ENCODE measurements around the gene CUBN.
A peak's percentile ranks its signal among the peaks of the same experiment; 100 is the strongest.
"Not testable (repeated sequence)": the region's sequence is repeated elsewhere in the genome, so short reads cannot be mapped to it uniquely, and the experiment has no call there.

Gene CUBN

DNA sequence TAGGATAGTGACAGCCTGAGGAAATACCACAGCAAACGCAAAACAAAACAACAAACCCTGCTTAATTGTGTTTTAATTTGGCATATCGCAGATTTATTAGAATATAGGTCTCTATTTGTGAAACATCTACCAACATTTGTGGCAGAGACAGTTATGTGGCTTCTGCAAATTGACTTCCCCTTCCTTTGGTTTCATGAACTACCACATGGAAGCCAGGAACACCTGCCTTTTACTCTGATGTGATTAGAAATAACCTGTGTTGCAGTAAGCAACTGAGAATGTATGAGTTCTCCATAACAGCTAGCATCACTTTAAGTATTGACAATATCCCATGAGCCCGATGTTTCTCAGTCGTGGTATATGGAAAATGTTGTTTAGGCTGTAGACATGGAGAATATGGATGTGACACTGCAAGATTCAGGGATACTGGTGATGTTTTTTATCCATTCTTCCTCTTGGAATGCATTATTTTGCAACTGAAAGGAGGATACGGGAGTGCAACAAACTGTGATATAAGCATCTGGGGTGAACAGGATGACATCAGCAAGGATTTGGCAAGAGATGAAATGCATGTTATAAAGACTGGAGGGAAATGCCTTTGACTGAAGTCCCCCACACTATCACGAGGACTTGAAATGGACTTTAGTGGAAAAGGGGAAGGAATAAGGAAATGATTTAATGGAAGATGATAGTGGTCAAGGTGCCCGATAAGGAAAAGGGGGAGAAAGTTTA is 95.9 kb downstream of the CUBN start:
- no peak for FAIRE-seq

DNA sequence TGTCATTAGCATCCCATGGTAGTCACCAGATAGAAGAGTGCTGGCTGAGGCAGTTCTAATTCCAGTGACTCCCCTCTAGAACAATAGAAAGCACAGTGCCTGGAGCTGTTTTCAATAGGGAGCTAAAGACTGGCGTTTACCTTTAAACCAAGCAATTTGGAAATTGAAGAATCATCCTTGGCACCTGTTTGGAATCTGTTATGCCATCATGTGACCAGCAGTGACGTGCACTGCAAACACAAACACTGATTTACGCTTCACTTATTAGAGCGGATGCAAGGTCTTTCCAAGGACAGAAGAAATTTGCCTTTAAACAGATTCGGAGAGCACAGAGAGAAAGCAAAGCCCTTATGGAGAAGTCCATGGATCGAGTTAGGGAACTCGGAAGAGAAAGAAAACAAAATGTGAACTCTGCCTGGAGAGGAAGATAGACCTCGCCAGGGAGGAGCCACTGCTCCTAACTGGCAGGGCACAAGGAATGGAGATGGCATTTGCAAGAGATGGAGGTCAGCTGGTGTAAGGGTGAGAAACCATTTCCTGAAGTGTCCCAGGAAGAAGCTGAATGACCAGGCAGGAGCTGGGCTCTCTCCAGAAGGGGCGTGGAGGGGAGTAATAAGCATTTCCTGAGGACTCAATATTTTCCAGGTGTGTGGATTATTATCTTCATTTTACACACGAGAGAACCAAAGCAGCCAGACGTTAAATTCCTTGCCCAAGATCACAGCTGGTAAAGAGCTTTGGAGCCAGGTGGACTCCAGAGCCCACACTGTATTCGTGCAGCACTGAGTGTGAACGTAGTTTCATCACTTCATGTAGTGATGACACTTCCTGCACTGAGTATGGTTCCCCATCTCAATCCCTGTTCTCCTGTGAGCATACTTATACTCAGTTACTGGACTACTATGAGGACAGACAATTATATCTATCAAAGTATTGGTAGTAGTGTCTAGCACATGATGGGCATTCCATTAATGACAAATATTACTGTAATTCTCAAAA is 97.7 kb downstream of the CUBN start:
- FAIRE-seq, result no peak

DNA sequence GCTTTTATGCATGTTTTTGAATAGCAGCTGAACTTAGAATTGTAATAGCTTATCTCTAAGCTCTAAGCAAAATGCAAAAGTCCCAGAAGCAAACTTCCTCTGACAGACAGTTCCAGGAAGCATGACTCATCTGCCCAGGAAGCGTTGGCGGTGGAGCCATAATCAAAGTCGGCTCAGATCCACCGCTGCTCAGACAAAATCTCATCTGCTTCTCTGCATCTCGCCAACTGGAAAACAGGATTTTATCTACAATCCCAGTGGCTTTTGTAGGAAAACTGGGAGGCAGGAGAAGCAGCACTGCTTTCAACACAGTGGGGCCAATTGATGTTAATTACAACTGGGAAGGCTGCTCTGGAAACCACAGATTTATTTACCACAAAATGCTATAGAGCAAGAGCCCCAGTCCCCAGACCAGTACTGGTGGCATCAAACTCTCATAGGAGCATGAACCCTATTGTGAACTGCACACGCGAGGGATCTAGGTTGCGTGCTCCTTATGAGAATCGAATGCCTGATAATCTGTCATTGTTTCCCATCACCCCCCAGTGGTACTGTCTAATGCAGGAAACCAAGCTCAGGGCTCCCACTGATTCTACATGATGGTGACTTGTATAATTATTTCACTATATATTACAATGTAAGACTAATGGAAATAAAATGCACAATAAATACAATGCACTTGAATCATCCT is 99.9 kb downstream of the CUBN start:
- peak; percentile 97 for FAIRE-seq

DNA sequence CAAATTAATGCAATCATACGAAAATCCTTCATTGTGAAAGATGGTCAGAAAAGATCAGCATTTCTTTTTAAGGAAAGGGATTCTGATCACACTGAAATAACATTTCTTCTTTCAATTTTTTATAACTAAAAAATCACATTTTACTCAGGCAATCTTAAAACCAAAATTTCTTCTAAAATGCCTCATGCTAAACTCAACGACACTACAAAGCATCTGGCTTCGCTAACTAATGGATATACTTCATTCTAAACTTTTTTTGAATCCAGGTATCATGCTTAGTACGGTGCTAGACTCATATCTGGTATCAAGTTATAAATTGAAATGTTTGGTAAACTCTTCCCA is 100.4 kb downstream of the CUBN start:
- FAIRE-seq, result no peak

DNA sequence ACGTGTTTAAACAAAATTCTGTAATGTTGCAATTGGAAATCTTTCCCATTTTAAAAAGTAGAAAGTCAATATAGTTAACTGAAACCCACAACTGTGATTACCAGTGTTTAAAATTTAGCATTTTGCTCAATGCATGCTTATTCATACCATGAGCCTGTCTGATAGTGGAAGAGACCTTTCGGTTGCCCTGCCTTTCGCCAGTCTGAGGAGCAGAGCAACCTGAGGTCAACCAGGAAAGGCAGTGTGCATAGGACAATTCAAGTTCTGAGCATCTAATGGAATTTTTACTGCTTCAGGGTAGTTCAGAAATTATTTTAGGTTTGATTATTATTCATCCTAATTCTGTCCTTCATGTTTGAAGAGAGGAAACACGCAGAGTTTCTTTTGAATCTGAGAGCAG is 100.8 kb downstream of the CUBN start:
- no peak for FAIRE-seq

DNA sequence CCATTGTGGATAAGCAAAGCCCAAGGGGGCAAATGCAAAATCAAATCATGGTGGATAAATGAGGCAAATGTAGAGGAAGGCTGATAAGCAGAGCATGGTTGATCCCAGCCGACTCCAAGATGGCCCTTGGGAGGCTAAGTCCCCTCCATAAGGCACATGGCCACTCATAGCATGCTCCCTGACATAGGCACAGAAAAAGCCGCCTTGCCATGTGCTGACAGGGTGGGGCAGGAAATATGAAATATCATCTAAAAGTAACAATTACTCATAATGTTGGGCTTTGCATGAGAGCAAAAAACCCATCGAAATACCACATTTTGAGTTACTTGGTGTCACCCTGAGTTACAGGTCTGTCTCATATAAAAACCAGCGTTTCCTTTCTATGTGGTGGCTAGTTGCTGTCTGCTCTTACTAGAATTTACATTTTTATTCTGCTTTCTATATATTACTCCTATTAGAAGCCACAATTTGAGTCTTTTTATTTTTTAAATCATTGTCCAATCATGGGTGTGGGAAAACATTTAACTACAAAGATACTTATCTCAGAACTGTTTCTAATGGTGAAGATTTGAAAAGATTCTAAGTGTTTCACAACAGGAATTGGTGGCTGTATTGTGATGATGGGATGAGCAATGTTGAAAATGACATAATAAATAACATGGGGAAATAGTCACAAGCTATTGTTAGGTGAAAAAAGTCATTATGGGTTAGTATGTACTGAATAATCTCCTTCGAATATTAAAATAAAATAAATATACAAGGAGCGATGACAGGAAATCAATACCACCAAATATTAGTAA is 102.7 kb downstream of the CUBN start:
- FAIRE-seq, result peak; percentile 66

DNA sequence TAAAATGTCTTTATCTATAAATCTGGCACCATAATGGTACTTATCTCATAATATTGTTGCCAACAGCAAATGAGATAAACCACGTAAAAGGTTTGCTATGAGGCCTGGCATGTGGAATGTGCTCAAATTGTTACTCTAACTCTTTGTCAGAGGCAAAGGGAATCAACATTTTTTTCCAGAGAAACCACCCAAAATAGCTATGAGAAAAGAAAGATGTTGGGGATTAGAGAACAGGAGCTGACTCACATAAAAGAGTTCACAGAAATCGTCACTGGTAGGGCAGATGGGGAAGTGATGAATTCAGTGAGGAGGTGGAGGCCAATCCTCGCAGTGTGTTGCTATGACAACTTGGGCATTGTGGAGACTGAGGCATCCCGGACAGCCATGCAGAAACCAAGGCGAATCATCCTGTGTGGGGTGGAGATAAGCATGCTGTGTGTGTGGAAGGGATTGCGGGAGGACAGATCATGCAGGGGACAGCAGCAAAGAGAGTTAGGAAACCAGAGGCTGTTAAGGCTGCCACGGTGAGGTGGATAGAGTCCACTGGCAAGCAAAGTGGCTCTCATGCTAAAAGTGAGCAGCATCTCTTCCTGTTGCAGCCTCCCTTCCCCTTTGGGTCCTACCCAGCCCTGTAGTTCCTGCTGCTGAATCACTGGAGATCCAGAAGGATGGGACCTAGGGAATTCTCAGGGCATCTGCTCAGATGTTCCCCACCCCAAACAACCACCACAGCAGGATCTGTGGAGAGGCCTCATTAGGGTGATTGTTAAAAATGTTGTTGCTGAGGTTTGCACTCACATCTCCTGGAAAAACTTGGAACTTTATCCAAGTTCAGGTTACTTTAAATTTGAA is 103.9 kb downstream of the CUBN start:
- FAIRE-seq, result peak; percentile 99

DNA sequence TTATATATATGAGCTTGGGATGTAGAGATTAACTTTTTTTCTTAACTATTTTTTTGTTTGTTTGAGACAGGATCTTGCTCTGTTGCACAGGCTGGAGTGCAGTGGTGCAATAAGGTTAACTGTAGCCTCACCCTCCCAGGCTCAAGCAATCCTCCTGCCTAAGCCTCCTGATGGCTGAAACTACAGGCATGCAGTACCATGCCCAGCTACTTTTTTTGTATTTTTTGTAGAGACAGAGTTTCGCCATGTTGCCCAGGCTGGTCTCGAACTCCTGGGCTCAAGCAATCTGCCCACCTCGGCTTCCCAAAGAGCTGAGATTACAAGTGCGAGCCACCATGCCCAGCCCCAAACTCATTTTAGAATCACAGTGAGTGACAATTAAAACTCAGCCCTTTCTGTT is 105.2 kb downstream of the CUBN start:
- no peak for FAIRE-seq

DNA sequence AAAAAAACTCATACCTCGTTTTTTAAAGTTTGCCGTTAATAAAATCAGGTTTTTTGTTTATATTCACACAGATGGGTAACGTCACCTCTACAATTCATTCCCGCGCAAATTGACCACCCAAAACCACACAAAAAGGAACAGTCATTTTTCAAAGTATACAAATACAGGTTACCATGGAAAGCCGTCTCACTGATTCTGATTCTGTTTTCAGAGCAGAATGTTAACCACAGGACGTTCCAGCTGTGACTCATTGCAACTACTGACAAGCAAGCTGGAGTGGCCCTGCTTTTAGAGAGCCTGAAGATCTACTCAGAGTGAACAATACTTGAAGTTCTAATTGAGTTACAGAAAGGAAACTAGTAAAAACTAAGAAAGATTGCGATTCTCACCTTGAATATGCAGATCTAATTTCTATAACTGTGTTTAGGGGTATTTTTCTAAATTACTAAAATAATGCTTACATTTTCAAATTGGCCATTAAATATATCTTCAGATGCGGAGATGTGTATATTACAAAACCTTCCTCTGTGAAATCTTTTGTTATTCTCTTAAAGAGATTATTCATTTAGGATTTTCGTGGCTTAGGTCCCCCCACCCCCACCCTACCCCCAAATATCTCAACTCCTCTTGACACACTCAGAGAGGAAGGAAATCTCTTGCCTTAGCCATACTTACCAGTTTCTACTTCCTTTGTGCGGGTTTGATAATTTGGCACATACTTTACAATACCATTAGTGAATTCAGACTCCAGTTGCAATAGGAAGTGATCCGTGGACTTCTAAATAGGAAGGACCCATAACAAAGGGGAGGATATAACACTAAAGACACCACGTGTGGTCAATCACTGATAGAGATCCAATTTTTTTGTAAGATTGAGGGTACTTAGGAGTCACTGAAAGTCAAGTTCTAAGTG is 106.0 kb downstream of the CUBN start:
- peak; percentile 98 for FAIRE-seq

DNA sequence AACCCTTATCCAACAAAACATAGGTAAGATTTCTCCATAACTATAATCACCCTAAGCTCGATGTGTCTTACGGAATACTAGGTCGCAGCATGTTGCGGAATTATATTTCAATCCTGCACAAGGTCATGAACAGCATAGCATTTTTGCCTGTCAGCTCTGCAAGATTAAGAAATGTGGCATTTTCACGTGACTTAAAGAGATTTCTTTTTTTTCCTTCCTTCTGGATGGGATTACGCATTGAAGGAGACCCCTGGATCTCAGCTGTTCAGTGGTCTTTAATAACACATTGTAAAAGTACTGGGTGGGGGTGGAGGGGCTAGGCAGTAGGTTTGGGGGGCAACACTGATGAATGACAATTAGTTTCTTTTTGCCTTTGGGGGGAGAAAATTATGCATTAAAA is 106.7 kb downstream of the CUBN start:
- peak; percentile 94 for FAIRE-seq

DNA sequence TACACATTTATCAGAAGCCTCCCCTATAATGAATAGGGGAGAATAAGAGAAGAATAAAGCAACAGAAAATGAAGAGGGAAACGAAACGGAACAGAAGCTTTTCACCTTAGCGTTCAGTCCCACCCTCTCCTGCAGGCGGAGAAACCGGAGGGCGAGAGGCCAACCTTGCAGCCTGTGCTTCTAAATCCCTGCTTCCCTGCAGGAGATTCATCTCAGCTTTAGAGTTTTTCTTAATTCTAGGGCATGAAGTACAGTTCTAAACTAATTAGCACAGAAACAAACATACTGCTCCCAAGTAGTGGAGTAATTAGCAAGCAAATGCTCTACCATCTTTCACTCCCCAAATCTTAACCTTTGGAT is 107.2 kb downstream of the CUBN start:
- FAIRE-seq, result no peak

DNA sequence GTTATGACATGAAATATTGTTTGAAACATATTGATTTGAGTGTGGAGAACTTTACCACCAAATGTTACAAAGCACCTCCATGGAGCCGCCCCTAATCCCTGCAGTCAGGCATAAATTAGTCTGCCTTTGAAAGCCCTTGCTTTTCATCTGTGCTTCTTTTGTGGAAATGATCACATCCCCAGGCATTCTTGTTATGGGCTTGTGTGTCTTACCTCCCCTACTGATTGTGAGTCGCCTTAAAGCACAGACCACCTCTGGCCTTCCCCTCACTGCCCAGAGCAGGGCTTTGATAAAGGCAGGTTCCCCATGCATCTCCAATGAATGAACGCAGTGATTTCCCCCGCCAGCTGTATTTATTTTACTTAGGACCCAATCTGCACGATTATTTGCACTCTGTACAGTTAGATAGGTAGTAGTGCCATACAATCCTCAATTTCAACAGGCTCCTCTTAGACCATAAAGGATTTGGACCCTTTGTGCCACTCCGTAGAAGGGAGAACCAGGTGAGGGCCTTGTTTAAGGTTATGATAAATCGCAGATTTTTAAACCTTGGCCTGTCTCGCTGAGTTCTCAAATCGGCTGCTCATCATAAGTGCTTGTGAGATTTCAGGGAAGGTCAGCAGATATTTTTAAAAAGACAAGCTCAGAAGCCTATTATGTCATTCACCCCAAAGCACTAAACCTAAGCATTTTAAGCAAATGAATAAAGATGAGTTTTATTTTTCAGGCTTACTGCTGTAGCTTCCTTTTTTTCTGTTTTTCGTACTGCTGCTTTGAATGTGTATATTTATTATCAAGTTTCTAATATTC is 107.8 kb downstream of the CUBN start:
- FAIRE-seq, result peak; percentile 94

DNA sequence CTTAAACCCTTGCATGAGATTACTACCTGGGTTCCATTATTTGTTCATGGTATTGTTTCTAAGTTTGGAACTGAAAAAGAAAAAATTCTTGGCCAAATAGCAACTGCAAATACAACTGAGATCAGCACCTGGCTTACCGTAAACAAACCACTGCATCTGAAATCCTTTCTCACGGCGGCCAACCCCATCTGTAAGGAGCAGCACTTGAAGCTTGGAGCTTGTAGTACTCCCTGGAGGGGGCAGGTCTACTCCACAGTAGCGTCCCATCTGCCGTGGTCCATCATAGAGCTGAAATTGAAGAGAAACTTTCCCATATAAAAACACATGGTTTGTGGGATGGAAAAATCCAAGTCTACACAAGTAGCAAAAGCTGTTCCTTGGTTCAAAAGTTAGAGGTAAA is 109.9 kb downstream of the CUBN start:
- no peak for FAIRE-seq

DNA sequence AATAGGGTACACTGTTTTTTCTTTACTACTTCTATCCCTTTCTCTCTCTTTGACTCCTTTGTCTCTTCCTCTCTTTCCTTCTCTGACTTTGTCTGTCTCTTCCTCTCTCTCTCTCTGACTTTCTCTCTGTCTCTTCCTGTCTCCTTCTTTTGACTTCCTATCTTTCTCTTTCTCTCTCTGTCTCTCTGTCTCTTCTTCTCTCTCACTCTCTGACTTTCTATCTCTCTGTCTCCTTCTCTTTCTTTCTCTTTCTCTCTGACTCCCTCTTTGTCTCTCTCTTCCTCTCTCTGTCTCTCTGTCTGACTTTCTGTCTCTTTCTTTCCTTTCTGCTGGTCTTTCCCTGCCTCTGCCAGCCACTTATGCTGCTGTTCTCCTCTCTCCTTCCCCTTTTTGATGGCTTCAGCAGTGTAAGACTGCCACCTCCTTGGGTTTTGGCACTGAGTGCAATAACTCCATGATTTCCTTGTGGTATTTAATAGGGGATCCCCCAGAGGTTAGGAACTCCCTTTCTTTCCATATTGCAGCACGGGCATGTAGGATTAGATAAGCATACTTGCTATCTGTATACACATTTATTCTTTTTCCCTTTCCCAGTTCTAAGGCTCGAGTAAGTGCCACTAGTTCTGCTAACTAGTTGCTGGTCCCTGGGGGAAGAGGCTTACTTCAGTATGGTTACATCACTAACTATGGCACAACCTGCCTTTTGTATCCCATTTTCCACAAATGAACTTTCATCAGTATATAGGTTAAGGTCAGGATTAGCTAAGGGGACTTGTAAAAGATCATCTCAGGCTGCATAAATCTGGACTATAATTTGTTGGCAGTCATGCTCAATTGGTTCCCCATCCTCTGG is 116.3 kb downstream of the CUBN start:
- not testable (repeated sequence) for FAIRE-seq

DNA sequence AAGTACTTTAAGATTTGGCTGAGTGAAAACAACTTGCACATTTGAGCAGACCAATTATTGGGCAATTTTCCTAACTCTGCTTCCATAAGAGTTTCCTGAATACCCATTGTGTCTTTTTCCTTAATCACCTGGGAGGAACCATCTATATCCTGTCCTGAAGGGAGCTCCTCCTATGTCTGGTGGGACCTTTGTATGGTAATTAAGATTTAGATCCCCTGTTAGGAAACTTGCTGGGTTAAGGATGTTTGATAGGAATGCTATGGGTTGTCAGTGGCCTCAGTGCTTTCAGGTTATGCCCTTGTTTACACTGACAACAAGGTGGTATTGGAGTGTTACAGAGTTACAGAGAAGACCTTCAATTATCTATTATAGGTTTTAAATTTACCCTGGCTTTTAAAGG is 116.9 kb downstream of the CUBN start:
- FAIRE-seq, result not testable (repeated sequence)

DNA sequence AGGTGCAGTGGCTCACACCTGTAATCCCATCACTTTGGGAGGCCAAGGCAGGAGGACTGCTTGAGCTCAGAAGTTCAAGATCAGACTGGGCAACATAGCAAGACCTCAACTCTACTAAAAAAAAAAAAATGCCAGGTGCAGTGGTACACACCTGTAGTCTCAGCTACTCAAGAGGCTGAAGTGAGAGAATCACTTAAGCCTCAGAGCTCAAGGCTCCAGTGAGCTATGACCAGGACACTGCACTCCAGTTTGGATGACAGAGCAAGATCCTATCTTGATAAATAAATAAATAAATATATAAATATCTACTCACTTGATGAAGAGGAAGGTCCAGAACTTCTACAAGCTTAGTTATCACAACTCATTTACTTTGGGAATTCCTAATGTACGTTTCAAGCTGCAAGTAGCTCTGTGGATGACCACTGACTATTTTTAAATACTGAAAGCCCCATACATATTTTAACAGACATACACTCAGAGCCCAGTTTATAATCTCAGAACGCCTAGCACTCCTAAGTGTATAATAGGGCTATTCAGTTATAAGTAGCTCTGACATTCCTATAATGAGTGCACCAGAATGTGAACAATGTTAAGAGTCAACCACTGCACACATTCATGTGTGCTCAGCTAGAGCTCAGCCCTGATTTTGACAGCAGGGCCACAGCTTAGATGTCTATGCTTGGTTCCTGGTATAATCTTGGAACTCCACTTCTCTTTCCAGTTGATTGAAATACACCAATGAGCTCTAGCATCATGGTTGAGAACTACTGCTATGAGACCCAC is 119.1 kb downstream of the CUBN start:
- no peak for FAIRE-seq

DNA sequence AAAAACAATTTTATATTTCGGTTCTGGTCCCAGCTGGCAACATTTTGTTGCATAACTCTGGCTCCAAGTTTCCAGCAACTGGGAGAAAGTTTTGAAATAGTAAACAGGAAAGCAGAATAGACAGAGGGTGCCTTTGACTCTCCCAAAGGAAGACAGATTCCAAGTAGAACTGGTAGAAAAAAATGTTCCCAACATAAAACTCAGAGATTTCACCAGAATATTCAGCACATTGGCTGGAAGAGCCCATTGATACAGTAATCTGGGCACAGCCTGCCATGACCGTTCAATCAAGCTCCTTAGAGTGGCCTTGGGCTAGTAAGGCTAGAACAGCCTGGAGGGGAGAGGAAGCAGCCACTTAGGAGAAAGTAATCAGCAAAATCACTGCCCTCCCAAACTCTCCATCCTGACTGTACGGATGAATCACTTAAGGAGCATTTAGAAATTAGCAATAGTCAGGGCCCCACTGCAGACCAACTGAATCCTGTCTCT is 120.4 kb downstream of the CUBN start:
- no peak for FAIRE-seq

DNA sequence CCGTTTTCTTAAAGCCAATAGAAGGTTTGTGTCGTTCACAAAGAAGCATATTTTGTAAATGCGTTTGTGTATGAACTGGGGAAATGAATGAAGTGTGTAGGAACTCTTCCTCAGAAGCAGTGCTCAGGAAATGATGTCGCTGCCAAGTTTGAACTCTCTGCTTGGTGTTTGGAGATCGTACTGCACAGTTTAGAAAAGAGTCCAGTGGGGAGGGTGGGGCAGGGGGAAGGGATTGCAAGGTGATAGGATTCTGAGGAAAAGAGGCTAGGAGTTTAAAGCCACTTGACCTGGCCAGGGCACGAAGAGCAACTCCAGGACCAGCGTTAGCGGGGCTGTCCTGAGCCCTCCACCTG is 122.2 kb downstream of the CUBN start:
- no peak for FAIRE-seq
